ENCODE measurements around the gene GNAQ. TPM values are rescaled to one million over a fixed set of nuclear protein-coding genes. Genes with fewer than 3 reads are reported as not detected.

The GNAQ gene
- total RNA-seq, 1 experiment from 2014 or later = 34.1 TPM

DNA sequence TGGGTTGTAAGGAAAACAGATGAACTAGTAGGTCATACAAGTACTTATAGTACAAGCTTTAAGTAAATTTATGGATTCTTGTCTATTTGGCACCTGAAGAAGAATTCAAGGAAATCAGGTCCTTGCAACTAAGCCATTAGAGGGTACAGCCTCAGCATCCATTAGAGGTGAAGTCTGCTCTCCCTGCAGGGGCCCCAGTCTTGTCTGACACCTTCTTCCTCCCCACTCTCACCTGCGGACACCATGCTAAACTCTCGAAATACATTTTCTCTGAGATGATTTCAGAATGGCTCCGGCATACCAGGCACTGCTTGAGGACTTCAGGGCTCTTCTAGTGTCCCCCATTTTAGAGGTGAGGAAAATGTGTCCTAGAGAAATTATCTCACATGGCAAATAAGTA lies 137.9 kb downstream of the GNAQ start:
- H3K4me1 Mint-ChIP-seq (ENCODE audit: low read depth, unreplicated experiment) = peaks cover 7% of the 10 kb centered on the region
- H3K27ac Mint-ChIP-seq (ENCODE audit: unreplicated experiment) = no peak overlapping the region
- H3K4me3 Mint-ChIP-seq (ENCODE audit: low read depth, unreplicated experiment) = no peak overlapping the region
- CTCF ChIA-PET = interaction anchor here (1.6 kb wide), 1 partner anchor 10 kb away, joined by 4 read pairs; no protein-coding TSS in a partner anchor
- intact Hi-C loops (cut with micrococcal nuclease; ENCODE audit: unreplicated experiment) = no loop called here
- H3K27me3 Mint-ChIP-seq (ENCODE audit: unreplicated experiment) = no peaks in the 10 kb centered on the region
- BruUV-seq (replicated peaks) = no TSS peak
- TF ChIP-seq, protein P1, sequence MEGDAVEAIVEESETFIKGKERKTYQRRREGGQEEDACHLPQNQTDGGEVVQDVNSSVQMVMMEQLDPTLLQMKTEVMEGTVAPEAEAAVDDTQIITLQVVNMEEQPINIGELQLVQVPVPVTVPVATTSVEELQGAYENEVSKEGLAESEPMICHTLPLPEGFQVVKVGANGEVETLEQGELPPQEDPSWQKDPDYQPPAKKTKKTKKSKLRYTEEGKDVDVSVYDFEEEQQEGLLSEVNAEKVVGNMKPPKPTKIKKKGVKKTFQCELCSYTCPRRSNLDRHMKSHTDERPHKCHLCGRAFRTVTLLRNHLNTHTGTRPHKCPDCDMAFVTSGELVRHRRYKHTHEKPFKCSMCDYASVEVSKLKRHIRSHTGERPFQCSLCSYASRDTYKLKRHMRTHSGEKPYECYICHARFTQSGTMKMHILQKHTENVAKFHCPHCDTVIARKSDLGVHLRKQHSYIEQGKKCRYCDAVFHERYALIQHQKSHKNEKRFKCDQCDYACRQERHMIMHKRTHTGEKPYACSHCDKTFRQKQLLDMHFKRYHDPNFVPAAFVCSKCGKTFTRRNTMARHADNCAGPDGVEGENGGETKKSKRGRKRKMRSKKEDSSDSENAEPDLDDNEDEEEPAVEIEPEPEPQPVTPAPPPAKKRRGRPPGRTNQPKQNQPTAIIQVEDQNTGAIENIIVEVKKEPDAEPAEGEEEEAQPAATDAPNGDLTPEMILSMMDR (IDR thresholded peaks at IDR 0.05; ENCODE audit: unreplicated experiment) = no peak
- no peaks in the 10 kb centered on the region for H3K36me3 Mint-ChIP-seq (ENCODE audit: insufficient read depth, unreplicated experiment)
- no peak for DNase-seq
- no peaks in the 10 kb centered on the region for H3K9me3 Mint-ChIP-seq (ENCODE audit: low read depth, unreplicated experiment)

DNA sequence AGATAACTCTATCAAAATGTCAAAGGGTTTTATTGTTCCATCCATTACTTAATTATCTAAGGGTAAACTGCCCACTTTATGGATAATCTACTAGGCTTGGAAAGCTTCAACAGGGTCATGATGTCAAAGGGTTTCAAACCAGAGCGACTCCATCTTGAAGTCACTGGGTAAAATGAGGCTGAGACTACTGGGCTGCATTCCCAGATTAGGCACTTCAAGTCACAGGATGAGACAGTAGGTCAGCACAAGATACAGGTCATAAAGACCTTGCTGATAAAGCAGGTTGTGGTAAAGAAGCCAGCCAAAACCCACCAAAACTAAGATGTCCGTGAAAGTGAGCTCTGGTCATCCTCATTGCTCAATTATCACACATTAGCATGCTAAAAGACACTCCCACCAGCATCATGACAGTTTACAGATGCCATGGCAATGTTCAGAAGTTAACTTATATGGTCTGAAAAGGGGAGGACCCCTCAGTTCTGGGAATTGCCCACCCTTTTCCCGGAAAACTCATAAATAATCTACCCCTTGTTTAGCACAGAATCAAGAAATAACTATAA lies 138.6 kb downstream of the GNAQ start:
- Mint-ChIP-seq H3K4me3 (ENCODE audit: low read depth, unreplicated experiment) (no peak overlapping the region), H3K27me3 (ENCODE audit: unreplicated experiment) (no peaks in the 10 kb centered on the region), H3K27ac (ENCODE audit: unreplicated experiment) (no peak overlapping the region), H3K9me3 (ENCODE audit: low read depth, unreplicated experiment) (no peaks in the 10 kb centered on the region), H3K4me1 (ENCODE audit: low read depth, unreplicated experiment) (peaks cover 1% of the 10 kb centered on the region), H3K36me3 (ENCODE audit: insufficient read depth, unreplicated experiment) (no peaks in the 10 kb centered on the region)
- BruUV-seq (replicated peaks) = no TSS peak
- CTCF ChIA-PET = interaction anchor here (1.6 kb wide), 1 partner anchor 11 kb away, joined by 4 read pairs; no protein-coding TSS in a partner anchor
- TF ChIP-seq, protein P1 (IDR thresholded peaks at IDR 0.05; ENCODE audit: unreplicated experiment) = no peak
- DNase-seq = no peak
- intact Hi-C loops (cut with micrococcal nuclease; ENCODE audit: unreplicated experiment) = no loop called here

DNA sequence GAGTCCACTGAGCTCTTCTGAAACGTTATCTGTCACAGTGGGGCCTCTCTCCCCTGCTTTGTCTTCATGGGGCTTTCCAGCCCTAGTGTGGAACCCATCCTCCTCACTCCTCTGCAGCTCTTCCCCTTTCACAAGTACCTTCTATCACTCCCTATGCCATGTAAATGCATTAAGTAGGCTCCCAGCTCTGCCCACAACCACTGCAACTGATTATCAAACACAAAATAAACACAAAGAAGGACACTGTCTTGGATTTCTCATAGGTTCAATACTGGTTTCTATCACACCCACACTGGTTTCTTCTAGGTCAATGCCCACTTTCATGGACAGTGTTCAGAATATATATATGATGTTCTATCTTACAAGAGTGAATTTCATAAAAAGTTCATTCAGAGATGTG lies 139.4 kb downstream of the GNAQ start:
- Mint-ChIP-seq H3K4me1 (ENCODE audit: low read depth, unreplicated experiment) (peaks cover 8% of the 10 kb centered on the region), H3K36me3 (ENCODE audit: insufficient read depth, unreplicated experiment) (no peaks in the 10 kb centered on the region), H3K27ac (ENCODE audit: unreplicated experiment) (no peak overlapping the region), H3K4me3 (ENCODE audit: low read depth, unreplicated experiment) (no peak overlapping the region), H3K9me3 (ENCODE audit: low read depth, unreplicated experiment) (no peaks in the 10 kb centered on the region), H3K27me3 (ENCODE audit: unreplicated experiment) (no peaks in the 10 kb centered on the region)
- DNase-seq = no peak
- intact Hi-C loops (cut with micrococcal nuclease; ENCODE audit: unreplicated experiment) = no loop called here
- BruUV-seq (replicated peaks) = no TSS peak
- TF ChIP-seq, protein P1 (IDR thresholded peaks at IDR 0.05; ENCODE audit: unreplicated experiment) = no peak
- CTCF ChIA-PET = interaction anchor here (1.6 kb wide), 1 partner anchor 12 kb away, joined by 4 read pairs; no protein-coding TSS in a partner anchor

DNA sequence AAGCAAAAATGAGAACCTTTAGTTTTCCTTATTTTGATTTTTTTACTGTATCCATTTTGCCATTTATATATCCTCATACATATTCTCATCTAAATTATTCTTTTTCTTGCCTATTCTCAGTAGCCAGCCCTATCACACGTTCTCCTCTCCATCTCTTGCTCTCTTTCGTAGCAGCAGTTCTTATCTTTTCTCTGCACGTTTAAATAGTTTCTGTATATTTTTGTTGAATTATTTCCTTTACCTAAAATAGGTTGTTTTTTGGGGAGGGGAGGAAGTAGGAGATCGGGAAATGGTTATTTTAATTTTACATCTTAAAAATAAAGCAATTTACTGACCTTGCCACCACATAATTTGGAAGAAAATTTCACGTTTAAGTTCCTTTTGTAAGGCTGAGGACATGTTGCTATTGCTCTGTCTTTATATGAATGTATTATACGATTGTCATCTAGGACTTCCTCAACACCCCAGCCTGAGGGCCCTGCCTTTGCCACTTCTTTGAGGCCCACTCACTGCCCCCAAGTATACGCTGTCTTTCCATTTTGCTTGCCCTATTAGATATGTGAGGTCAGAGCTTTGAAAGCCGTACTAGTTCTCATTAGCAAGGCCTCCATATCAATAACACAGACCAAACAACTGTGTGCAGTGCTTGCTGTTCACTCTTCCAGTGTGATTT lies 140.3 kb downstream of the GNAQ start:
- DNase-seq = no peak
- Mint-ChIP-seq H3K36me3 (ENCODE audit: insufficient read depth, unreplicated experiment) (no peaks in the 10 kb centered on the region), H3K9me3 (ENCODE audit: low read depth, unreplicated experiment) (no peaks in the 10 kb centered on the region), H3K27ac (ENCODE audit: unreplicated experiment) (no peak overlapping the region), H3K27me3 (ENCODE audit: unreplicated experiment) (no peaks in the 10 kb centered on the region), H3K4me3 (ENCODE audit: low read depth, unreplicated experiment) (no peak overlapping the region), H3K4me1 (ENCODE audit: low read depth, unreplicated experiment) (peaks cover 8% of the 10 kb centered on the region)
- intact Hi-C loops (cut with micrococcal nuclease; ENCODE audit: unreplicated experiment) = no loop called here
- TF ChIP-seq, protein P1 (IDR thresholded peaks at IDR 0.05; ENCODE audit: unreplicated experiment) = no peak
- CTCF ChIA-PET = no interaction called here
- no TSS peak for BruUV-seq (replicated peaks)
